BE2C (cell line): ENCODE measurements around the gene PLEKHB1.

Experiments used
- DNase-seq: peaks from one replicate; pipeline ENCODE4 v3.0.0-alpha.2; 2020
- H3K27me3 ChIP-seq: fragments of 250-450 bp; sonication (Bioruptor Pico); 2 replicates; pipeline ENCODE4 v1.5.1; 2020; ENCODE audit warnings: mild to moderate bottlenecking
- H3K36me3 ChIP-seq: fragments of 250-450 bp; sonication (Bioruptor Pico); 2 replicates; pipeline ENCODE4 v1.5.1; 2020; ENCODE audit warnings: mild to moderate bottlenecking
- H3K4me1 ChIP-seq: fragments of 250-450 bp; sonication (Bioruptor Pico); 2 replicates; pipeline ENCODE4 v1.5.1; 2020
- H3K4me3 ChIP-seq: 2 replicates; pipeline ENCODE4 v1.5.1; 2011; ENCODE audit warnings: low read depth, low read length
- H3K9me3 ChIP-seq: fragments of 250-450 bp; sonication (Bioruptor Pico); 2 replicates; pipeline ENCODE4 v1.5.1; 2020
- CTCF ChIP-seq: IDR thresholded peaks from 2 replicates; pipeline ENCODE4 v1.5.1; 2012; ENCODE audit warnings: mild to moderate bottlenecking, low read depth, low read length

The PLEKHB1 gene

DNA sequence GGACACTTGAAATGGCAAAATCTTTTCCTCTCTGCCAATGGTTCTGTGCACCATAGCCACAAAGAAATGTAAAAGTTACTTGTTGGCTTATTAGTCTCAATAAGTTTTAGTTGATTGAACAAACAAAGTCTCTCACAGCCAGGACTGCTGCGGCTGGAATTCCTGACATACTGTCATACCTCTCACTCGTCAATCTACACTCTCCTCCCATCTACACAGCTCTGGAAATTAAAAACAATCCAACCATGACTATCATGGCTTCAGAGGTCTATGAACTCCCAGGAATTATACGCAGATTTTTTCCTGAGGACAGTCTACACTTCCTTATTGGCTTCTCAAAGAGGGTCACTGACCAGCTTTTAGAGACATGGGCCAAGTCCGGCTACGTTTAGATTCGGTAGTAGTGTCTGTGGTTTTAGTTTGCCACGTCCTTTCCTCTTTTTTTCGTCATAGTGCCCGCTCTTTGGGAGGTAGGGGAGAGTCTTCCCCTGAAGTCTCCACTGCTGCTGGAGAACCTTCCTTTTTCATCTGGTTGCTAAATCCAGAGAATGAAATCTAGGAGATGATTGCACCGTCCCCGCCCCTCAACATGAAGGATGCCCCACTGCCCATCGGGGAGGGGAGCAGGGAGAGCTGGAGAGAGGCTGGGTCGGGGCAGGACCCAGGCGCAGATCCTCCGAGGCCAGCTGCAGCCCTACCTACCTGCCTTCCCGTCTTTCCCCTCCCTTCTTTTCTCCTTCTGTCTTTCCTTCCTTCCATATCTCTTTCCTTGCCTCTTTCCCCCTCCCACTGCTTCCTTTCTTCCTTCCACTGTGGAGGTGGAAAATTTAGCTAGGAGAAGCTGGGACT is 1.0 kb upstream of the PLEKHB1 start:
- Histone ChIP-seq H3K36me3 (no peaks in the 10 kb centered on the region), H3K27me3 (no peaks in the 10 kb centered on the region), H3K9me3 (no peaks in the 10 kb centered on the region), H3K4me1 (no peaks in the 10 kb centered on the region; the same call in 1 of the 2 replicates), H3K4me3 (no peak overlapping the region)
- DNase-seq: no peak
- no peak for TF ChIP-seq CTCF

- H3K9me3 ChIP-seq: no peaks in the 10 kb centered on the region
- no peaks in the 10 kb centered on the region for H3K36me3 ChIP-seq
- H3K4me3 ChIP-seq: peak overlapping the region; percentile 11; the same call in 1 of the 2 replicates
- no peaks in the 10 kb centered on the region for H3K27me3 ChIP-seq
- no peak for TF ChIP-seq CTCF
- peak; percentile 90 for DNase-seq
- no peaks in the 10 kb centered on the region; the same call in 1 of the 2 replicates for H3K4me1 ChIP-seq
These were observed 1.2 kb downstream of the PLEKHB1 start for GRCh38 chr11:73647459-73648100.

DNA sequence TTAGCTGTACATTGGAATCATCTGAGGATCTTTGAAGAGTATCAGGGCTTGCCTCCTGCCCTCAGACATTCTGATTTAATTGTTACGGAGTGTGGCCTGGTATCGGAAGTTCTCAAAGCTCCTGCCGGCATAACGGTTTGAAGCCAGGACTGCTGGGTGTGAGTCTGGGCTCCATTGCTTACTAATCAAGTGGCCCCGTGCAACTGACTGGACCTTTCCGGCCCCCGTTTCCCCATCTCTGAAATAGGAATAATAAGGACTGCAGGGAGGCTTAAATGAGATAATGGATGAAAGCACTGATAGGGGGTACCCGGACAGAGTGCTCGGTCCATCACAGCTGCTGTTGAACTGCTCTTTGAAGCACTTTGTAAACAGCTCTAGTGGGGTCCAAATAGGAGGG is 1.7 kb downstream of the PLEKHB1 start:
- TF ChIP-seq CTCF: no peak
- no peaks in the 10 kb centered on the region for H3K9me3 ChIP-seq
- H3K36me3 ChIP-seq: no peaks in the 10 kb centered on the region
- no peaks in the 10 kb centered on the region; the same call in 1 of the 2 replicates for H3K4me1 ChIP-seq
- DNase-seq: no peak
- no peak overlapping the region for H3K4me3 ChIP-seq
- H3K27me3 ChIP-seq: no peaks in the 10 kb centered on the region

DNA sequence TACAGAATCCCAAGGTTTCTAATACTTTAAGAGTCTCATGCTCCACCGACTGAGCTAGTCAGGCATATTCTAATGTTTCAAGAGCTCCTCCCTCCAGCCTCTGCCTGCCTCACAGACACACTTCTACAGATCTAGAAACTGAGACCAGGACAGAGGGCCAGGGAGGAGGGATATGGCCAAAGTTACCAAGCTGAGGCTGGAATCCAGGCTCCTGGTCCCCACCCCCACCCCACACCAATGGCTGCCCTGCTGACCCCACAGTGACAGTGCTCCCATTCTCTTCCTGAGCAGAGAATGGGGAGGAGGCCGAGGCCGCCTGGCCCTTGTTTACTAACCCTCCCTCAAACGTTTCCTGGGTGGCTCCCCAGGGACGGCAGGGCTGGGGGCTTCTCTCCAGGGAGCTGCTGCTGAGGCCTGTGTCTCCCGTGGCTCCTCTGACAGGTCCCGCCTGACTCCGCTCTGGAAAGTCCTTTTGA is 2.2 kb downstream of the PLEKHB1 start:
- Histone ChIP-seq H3K4me3 (no peak overlapping the region), H3K9me3 (no peaks in the 10 kb centered on the region), H3K36me3 (no peaks in the 10 kb centered on the region), H3K4me1 (no peaks in the 10 kb centered on the region; the same call in 1 of the 2 replicates), H3K27me3 (no peaks in the 10 kb centered on the region)
- DNase-seq: no peak
- no peak for TF ChIP-seq CTCF

GRCh38 chr11:73649206-73649605 is 2.8 kb downstream of the PLEKHB1 start:
- Histone ChIP-seq H3K9me3 (no peaks in the 10 kb centered on the region), H3K4me1 (no peaks in the 10 kb centered on the region; the same call in 1 of the 2 replicates), H3K27me3 (no peaks in the 10 kb centered on the region), H3K36me3 (no peaks in the 10 kb centered on the region), H3K4me3 (no peak overlapping the region)
- DNase-seq: no peak
- TF ChIP-seq CTCF: no peak

DNA sequence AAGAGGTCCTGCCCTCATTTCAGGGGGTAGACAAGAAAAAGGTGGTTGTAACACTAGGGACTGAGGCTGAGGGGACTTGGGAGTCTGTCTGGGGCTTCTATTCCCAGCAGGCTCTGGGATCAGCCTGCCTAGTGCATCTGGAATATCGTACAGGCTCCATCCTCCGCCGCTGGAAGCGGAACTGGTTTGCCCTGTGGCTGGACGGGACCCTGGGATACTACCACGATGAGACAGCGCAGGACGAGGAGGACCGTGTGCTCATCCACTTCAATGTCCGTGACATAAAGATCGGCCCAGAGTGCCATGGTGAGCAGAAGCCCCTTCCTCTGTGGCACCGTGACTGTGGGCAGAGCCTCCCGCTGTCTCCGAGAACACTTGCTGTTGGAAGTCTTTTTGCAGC is 4.0 kb downstream of the PLEKHB1 start:
- TF ChIP-seq CTCF: no peak
- no peak for DNase-seq
- H3K36me3 ChIP-seq: no peaks in the 10 kb centered on the region

More for the DNA sequence above, 4.0 kb downstream of the PLEKHB1 start:
- no peaks in the 10 kb centered on the region for H3K9me3 ChIP-seq
- no peak overlapping the region for H3K4me3 ChIP-seq
- H3K4me1 ChIP-seq: no peaks in the 10 kb centered on the region; the same call in 1 of the 2 replicates
- H3K27me3 ChIP-seq: no peaks in the 10 kb centered on the region
